Smooth muscle cell (in vitro differentiated cells): ENCODE data around the gene AKAP6. TPM values are rescaled to one million over a fixed set of nuclear protein-coding genes. Genes with fewer than 3 reads are reported as not detected.

Experiments
- DNase-seq: peaks from one replicate; lab custom pipeline; 2025; ENCODE audit not compliant: unreplicated experiment; lab: John Stamatoyannopoulos, UW
- H2AFZ ChIP-seq: fragments of 200-600 bp; sonication (generic); 2 replicates; pipeline ENCODE4 v1.6.0; 2016; ENCODE audit warnings: antibody characterized with exemption, low read depth, mild to moderate bottlenecking
- H3F3A ChIP-seq: fragments of 200-600 bp; sonication (generic); 2 replicates; pipeline ENCODE4 v1.6.0; 2017; ENCODE audit warnings: antibody characterized with exemption, low read depth
- H3K27ac ChIP-seq: fragments of 200-600 bp; sonication (generic); 2 replicates; pipeline ENCODE4 v1.5.1; 2016; ENCODE audit warnings: low read depth, mild to moderate bottlenecking
- H3K27me3 ChIP-seq: fragments of 200-600 bp; sonication (generic); 2 replicates; pipeline ENCODE4 v1.6.1; 2016; ENCODE audit warnings: low read depth, mild to moderate bottlenecking
- H3K36me3 ChIP-seq: fragments of 200-600 bp; sonication (generic); 2 replicates; pipeline ENCODE4 v1.5.1; 2016; ENCODE audit warnings: low read depth
- H3K4me1 ChIP-seq: fragments of 200-600 bp; sonication (generic); 2 replicates; pipeline ENCODE4 v1.5.1; 2016; ENCODE audit warnings: low read depth
- H3K4me2 ChIP-seq: fragments of 200-600 bp; sonication (generic); 2 replicates; pipeline ENCODE4 v1.6.0; 2016; ENCODE audit warnings: mild to moderate bottlenecking
- H3K4me3 ChIP-seq: fragments of 200-600 bp; sonication (generic); 2 replicates; pipeline ENCODE4 v1.5.1; 2016; ENCODE audit warnings: mild to moderate bottlenecking
- H3K79me2 ChIP-seq: fragments of 200-600 bp; sonication (generic); 2 replicates; pipeline ENCODE4 v1.6.0; 2016; ENCODE audit warnings: low read depth, mild to moderate bottlenecking
- H3K9ac ChIP-seq: fragments of 200-600 bp; sonication (generic); 2 replicates; pipeline ENCODE4 v1.6.0; 2016; ENCODE audit warnings: low read depth
- H3K9me3 ChIP-seq: fragments of 200-600 bp; sonication (generic); replicated peaks from 2 replicates; pipeline ENCODE4 v1.5.1; 2016; ENCODE audit warnings: low read depth
- H4K20me1 ChIP-seq: fragments of 200-600 bp; sonication (generic); 2 replicates; pipeline ENCODE4 v1.6.0; 2016; ENCODE audit warnings: low read depth
- CTCF ChIP-seq: fragments of 200-600 bp; sonication (generic); IDR thresholded peaks from 2 replicates; pipeline ENCODE4 v1.5.1; 2017; ENCODE audit warnings: borderline replicate concordance, mild to moderate bottlenecking, antibody characterized with exemption; ENCODE audit not compliant: insufficient read depth, poor library complexity, severe bottlenecking
- WGBS: methylation state at CpG from one replicate; pipeline ENCODE4 v1.1.7; 2016; ENCODE audit warnings: low lambda C conversion rate; 5-methylcytosine and 5-hydroxymethylcytosine counted together
- polyA plus RNA-seq: library from polyadenylated mRNA; unstranded; fragments of >200 nt; fragmentation: Nextera tagmentation; extraction: Ambion mirVana; gene quantifications from 2 replicates; pipeline ENCODE4 v1.2.1, GENCODE V29; 2016
- total RNA-seq: library from RNA; depleted of rRNA; stranded (reverse); fragments of >200 nt; gene quantifications from 2 replicates; pipeline ENCODE4 v1.2.3, GENCODE V29; 2014

The AKAP6 gene
- total and polyA plus RNA-seq, 2 experiments from 2014 or later = 1.3 to 6.4 TPM

GRCh38 chr14:32609388-32609787 is 280.3 kb downstream of the AKAP6 start:
- H3K4me1 ChIP-seq = peaks cover 18% of the 10 kb centered on the region
- 92% methylated on average over 3 of the region's 3 CpGs for WGBS
- H4K20me1 ChIP-seq = no peaks in the 10 kb centered on the region

GRCh38 chr14:32611752-32612151 is 282.7 kb downstream of the AKAP6 start:
- TF ChIP-seq CTCF = no peak
- no peaks in the 10 kb centered on the region for H4K20me1 ChIP-seq

More at GRCh38 chr14:32609388-32609787, 280.3 kb downstream of the AKAP6 start:
- Histone ChIP-seq H3K4me2 (no peak overlapping the region), H3K36me3 (no peaks in the 10 kb centered on the region), H3F3A (no peaks in the 10 kb centered on the region), H3K79me2 (no peaks in the 10 kb centered on the region), H3K9me3 (no peaks in the 10 kb centered on the region), H3K4me3 (no peak overlapping the region), H2AFZ (no peak overlapping the region), H3K27me3 (no peaks in the 10 kb centered on the region), H3K27ac (no peak overlapping the region), H3K9ac (no peak overlapping the region)
- DNase-seq = no peak
- TF ChIP-seq CTCF = no peak

GRCh38 chr14:32618991-32619390 is 289.9 kb downstream of the AKAP6 start:
- no peaks in the 10 kb centered on the region for H3K36me3 ChIP-seq
- H2AFZ ChIP-seq = no peak overlapping the region
- H4K20me1 ChIP-seq = no peaks in the 10 kb centered on the region
- H3K9ac ChIP-seq = no peak overlapping the region
- H3K4me1 ChIP-seq = no peaks in the 10 kb centered on the region
- DNase-seq = no peak
- H3K4me2 ChIP-seq = no peak overlapping the region
- WGBS = 84% methylated on average over 3 of the region's 3 CpGs
- no peak overlapping the region for H3K4me3 ChIP-seq
- H3K27me3 ChIP-seq = no peaks in the 10 kb centered on the region
- no peaks in the 10 kb centered on the region for H3K9me3 ChIP-seq
- no peak overlapping the region for H3K27ac ChIP-seq
- H3F3A ChIP-seq = no peaks in the 10 kb centered on the region
- no peak for TF ChIP-seq CTCF
- H3K79me2 ChIP-seq = no peaks in the 10 kb centered on the region

More at GRCh38 chr14:32611752-32612151, 282.7 kb downstream of the AKAP6 start:
- WGBS = 90% methylated on average over 1 of the region's 1 CpG
- no peaks in the 10 kb centered on the region for H3K79me2 ChIP-seq
- no peaks in the 10 kb centered on the region for H3K9me3 ChIP-seq
- no peak overlapping the region for H3K4me3 ChIP-seq
- H3K27ac ChIP-seq = no peak overlapping the region
- no peak overlapping the region for H3K9ac ChIP-seq
- no peak overlapping the region for H2AFZ ChIP-seq
- peaks cover 18% of the 10 kb centered on the region for H3K4me1 ChIP-seq
- no peaks in the 10 kb centered on the region for H3K36me3 ChIP-seq
- H3K27me3 ChIP-seq = no peaks in the 10 kb centered on the region
- H3F3A ChIP-seq = no peaks in the 10 kb centered on the region
- no peak overlapping the region for H3K4me2 ChIP-seq
- DNase-seq = no peak

GRCh38 chr14:32620303-32620702 is 291.2 kb downstream of the AKAP6 start:
- no peaks in the 10 kb centered on the region for H3K4me1 ChIP-seq
- no peak overlapping the region for H3K9ac ChIP-seq
- H3K27me3 ChIP-seq = no peaks in the 10 kb centered on the region
- no peak overlapping the region for H2AFZ ChIP-seq
- WGBS = 79% methylated on average over 2 of the region's 2 CpGs
- H3K4me3 ChIP-seq = no peak overlapping the region
- no peak for DNase-seq
- H3K4me2 ChIP-seq = no peak overlapping the region
- no peaks in the 10 kb centered on the region for H3F3A ChIP-seq
- H3K27ac ChIP-seq = no peak overlapping the region
- no peak for TF ChIP-seq CTCF
- no peaks in the 10 kb centered on the region for H3K36me3 ChIP-seq
- no peaks in the 10 kb centered on the region for H3K9me3 ChIP-seq
- H3K79me2 ChIP-seq = no peaks in the 10 kb centered on the region
- no peaks in the 10 kb centered on the region for H4K20me1 ChIP-seq
